GM10847 (cell line): ENCODE data around the gene TSHZ3.

ENCODE experiments used
- POLR2A ChIP-seq: IDR thresholded peaks from 2 replicates; pipeline ENCODE4 v1.6.1; 2011; ENCODE audit not compliant: insufficient read length; ENCODE audit errors: extremely low read depth

TSHZ3 gene

DNA sequence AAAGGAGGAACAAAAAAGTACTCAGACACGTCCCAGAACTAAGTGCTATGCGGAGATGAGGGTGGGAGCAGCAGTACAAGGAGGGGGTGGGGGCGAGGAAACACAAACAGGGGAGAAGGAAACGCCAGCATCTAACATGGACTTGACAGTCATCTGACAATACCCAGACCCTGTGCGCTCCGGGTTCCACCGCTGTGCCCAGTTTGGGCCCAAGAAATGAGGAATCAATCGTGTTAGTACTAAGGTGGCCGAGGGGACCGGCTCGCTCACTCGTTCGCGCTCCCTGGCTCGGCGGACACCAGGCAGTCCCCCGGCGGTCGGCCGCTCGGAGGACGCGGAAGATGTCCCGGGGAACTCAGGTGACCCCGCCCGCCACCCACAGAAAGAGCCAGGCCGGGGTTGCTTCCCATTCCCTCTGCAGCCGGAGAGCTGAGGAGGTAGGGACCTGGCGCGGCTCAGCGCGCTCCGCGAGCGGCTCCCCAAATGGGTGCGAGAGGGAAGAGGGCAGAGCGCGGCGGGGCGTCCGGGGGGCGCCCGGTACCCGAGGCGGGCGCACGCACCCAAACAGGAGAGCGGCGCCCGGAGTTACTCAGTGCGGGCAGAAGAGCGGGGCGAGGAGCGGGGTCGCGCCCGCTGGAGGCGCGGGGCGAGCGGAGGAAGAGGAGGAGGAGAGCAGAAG, 616 bp downstream of the TSHZ3 start:
- TF ChIP-seq POLR2A: no peak

DNA sequence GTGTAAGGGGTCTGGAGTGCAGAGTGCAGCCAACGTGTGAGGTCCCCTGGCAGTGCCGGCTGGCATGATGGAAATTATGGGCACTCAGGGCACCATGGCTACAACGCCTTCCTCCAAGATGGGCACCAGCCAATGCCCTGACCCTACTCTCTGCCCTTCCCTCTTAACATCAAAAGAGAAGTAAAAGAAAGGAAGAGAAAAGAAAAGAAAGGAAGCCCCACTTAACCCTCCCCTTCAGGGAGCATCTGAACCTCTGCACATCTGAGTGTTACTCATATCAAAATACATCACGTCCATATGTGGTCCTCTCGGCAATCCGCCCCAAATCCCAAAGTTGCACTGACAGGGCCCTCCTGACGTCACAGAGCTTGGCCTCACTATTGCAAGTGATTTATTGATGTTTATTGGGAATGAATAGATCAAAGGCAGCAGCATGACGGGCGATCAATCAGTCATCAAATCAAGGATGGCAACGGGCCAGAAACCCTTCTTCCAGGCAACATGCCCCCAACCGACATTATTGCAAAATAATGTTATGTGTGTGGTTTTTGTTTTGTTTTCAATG, 1.3 kb downstream of the TSHZ3 start:
- no peak for TF ChIP-seq POLR2A

DNA sequence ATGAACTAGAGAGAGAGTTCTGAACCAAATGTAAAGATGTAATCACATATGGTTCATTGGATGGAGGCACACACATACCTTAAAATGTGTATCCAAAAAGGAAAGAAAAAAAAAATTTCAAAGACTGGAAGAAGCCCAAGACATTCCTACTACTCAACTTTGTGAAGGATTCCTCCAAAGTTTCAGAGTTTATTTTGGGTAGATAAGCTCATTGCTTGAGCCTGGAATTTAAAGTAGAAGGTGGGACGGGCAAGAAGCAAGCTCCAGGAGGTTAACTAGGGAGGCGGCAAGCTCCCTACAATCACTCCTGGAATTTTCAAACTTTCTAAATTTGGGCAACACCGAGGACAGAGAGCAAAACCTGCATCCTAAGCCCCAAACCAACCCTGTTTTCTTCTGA, 1.9 kb downstream of the TSHZ3 start:
- no peak for TF ChIP-seq POLR2A

DNA sequence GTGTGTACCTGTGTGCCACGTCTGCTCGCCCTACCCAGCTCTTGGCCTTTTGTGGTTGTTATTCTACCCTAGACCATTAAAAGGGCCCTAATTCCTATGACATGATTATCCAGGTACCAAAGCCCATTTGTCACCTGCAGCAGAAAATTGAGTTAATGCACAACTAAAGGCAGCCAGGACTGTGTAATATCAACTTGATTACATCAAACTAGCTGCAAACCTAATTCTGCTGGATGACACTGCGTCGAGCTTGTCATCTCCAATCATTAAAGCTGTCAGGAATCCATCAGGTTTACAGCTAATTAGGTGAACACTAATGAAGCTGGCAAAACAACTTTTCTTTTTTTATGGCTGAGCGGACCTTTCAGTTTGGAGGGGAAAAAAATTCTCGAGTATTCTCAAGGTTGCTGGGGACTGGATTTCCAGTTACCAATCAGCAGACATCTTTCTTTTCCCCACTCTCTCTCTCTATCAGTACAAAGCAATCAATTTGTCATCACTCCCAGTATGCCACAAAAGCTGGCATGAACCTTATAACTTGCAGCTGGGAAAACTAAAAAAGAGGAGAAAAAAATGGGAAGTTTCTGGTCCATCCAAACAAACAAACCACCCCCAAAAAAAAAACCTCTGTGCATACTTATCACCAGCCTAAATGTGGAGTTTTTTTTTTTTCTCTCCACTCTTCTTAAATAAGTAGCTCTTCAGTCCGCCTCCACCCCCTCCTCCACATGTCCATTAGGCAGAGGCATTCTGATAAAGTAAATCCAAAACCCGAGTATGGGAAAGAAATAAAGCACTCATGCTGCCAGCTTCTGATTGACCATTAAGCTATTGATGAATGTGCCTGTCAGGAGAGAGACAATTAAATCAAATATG, 2.8 kb downstream of the TSHZ3 start:
- no peak for TF ChIP-seq POLR2A

DNA sequence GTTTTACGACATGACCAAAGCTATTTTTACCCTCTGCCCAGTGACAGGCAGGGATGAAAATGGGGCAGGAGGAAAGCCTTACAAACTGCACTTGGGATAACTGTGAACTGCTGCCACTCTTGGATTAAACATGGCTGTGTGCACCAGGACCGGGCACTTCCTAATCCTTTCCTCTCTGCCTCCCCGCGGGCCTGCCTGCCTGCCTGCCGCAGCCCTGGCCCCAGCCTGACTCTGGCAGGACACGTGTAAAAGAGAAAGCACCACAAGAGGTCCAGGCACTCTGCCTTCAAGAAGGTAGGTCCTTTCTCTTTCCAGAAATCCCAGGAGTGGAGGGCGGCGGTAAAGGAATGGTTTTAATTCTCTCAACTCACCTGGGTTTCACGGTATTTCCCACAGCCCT, 4.8 kb downstream of the TSHZ3 start:
- no peak for TF ChIP-seq POLR2A

DNA sequence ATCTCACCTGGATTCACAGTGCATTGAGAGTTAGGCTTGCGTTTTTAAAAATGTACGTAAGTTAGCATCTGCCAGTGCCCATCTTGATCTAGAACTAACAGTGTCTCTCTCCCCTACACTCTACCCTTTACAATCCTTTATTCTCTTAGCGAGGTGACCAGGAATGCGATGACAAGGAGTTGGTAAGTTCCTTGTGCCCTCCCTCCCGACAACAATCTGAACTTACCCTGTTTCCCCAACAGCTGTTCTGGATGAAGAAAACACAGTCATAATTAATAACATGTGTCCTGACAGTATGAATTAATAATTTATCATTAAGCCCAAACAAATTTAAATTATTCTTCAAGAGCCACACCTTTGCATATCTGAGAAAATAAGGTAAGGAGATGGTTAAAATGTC, 6.3 kb downstream of the TSHZ3 start:
- TF ChIP-seq POLR2A: no peak

DNA sequence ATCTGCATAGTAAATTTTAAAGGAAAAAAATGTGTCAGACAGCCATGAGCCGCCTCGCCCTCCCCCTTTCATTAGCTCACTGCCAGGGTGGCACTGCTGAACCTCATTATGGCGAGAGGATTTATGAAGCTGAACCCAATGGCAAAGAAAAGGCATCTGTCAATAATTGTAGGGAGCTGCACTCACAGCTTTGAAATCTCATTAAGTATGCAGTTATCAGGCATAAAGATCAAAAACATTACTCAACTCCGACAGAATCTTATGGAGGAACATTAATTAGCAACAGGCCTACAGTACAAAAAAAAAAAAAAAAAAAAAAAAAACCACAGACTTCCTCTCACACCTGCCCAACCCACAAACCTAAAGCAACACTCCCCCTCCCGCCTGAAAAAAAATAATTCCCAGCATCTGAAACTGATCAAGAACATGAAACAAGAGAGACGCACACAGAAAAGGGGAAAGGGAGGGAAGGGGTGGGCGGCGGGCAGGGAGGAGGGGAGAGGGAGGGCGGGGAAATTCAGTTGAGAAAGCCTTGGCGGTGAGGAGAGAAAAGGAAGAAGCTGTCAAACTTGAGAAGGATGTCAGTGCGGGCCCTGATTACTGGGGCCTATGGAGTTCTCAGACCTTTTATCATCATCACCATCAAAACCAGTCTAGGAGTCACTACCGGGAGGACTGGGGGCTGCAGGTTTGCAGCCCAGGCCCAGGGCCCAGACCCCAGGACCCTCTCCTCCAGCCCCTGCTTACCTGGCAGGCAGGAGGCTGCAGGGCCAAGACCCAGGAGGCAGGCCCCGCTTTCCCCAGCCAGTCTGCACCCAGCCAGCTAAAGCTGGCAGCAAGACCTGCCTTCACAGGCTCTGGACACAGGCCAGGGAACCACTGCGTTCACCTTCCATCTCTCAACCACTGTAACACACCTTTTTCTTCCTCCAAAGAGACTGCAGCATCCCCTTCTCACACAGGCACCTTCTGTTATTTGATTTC, 8.9 kb downstream of the TSHZ3 start:
- no peak for TF ChIP-seq POLR2A

DNA sequence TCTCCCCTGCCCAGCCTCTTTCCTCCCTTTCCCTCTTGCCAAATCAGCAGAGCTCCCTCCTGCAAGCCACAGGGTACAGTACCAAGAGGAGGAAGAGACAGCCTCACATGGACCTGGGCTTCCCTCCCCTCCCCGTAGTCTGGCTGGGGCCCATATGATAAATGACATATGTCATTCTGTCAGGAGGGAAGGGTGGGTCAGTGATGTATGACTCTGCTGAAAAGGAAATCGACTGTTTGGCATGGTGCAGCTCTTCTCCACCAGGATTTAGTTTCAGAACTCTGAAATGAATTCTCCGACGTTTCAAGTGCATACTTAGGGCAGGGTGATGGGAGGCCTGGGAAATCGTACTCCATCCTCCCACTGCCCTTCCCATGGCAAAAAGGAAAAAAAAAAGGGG, 9.8 kb downstream of the TSHZ3 start:
- no peak for TF ChIP-seq POLR2A

DNA sequence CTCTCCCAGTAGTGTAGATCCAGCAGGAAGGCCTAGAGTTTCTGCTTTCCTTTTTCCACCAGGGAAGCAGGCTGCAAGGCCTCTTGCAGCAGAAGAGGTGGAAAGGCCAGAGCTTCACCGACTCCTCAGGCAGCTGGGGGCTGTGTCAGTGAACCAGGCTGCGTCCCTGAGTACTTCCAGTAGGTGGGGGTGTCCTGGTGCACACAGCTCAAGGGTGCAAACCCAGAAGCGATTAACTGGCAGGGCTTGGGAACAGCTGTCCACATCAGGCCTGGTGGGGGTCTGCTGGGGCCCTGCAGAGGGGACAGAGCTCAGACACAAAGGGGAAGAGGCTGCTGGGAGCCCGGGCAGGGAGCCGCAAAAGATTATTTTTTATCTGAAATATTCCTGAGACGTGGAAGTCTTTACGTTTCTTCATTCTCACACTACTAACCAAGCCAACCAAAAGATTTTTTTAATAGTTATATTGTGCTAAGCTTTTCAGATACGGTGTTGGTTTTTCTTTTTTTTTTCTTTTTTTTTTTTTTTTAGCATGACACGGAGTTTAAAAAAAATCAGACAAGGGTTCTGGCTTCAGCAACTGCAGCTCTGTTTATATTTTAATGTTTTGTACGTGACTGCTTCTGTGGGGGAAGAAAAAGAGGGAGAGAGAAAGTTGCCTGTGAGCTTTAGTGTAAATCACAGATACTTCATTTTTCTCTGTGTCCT, 11.0 kb downstream of the TSHZ3 start:
- TF ChIP-seq POLR2A: no peak

DNA sequence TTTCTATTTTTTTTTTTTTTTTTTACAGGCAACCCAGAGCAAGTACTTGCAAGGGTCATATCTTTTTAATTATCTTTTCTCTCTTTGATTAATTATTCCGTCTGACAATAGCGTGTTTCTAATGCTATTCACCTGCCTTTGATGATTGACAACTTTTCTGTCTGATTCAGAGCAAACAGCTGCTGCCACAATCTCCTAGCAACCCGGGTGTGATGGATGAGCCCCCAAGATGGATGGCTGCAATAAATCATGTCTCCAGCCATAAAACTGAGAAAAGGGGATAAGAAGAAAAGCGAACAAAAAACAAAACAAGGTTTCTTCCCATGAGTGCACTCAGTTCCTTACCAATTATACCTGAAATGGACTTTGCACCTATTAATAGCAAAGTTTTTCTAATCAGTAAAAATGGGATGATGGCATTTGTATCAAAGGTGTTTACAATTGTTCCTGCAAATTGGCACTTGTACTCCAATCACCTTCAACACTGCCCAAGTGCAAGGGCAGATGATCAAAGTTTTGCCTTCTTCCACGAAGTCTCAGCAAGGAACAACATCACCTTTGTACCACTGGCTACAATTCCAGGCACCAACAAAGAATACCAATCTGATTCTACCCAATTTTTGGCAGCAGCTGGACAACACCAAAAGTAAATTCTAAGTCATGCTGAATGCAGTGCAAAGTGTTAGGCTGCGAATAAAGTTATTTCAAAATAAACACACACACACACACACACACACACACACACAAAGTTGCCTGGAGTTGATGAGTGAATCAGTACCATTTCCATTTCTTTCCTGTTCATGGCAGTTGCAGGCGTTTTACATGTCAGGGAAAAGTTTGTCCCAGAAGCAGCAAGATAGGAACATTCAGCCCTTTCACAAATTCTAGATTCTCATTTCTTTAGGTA, 12.0 kb downstream of the TSHZ3 start:
- no peak for TF ChIP-seq POLR2A

DNA sequence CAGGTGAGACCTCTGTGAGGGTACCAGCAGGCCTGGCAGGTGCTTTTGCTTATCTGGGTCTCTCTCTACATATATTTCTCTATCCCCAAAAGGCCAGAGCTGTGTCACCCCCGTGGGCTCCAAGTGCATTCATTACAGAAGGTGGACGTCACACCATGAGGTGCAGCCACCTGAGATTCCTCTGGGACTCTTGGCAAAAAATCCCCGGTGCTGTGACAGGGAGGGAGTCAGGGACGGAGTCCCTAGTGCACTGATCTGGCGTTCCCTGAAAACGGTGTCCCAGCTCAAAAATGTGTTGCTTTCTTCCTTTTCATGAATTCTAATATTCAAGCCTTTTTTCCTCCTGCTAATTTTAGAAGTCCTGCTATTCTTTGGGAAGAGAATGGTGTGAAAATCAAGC, 13.5 kb downstream of the TSHZ3 start:
- no peak for TF ChIP-seq POLR2A

DNA sequence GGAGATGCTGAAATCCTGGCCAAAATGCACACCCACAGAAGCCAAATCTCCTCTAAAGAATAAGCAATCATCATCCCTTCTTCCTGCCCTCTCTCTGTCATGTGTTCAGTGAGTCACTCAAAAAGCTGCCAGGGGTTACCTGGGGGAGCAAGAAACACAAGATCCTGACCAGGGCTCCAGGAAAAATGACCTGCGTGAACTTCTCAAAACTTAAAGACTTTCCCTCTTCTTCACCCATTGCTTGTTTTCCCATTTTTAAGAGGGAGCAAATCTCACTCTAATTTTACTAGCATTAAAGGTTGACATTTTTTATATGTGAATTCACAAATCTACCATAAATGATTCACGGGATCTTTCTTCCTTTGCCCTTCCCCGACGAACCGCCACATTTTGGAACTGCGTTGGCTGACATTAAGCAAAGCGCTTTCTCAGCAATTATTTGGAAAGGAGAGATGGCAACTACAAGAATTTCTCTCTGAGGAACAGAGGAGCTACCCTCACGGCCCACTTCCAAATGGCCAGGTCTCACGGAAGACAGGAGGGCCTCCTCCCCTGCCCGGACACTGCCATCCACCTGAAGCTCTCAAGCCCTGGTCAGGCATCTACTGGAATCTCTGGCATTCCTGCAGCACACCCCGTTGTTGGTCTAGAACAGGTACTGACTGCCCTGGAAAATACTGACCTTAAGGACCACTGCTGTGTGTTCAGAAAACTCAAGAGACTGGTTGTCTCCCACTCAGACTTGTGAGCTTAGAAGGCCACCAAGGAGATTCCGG, 14.2 kb downstream of the TSHZ3 start:
- no peak for TF ChIP-seq POLR2A
